Fibroblast of lung (primary cell): ENCODE data around the gene VSIG4.
"Not testable (repeated sequence)": the region's sequence is repeated elsewhere in the genome, so short reads cannot be mapped to it uniquely, and the experiment has no call there.

Experiments used
- CTCF ChIP-seq, 2 donors: IDR thresholded peaks in 1 of 2; conservative IDR thresholded peaks in 1 of 2; 1 replicate in 1 of 2; 2 replicates in 1 of 2; pipeline ENCODE4 v1.5.1; 2011 to 2012; ENCODE audit warnings: low read length in 2 of 2, control low read depth in 1 of 2, inconsistent platforms in 1 of 2, low read depth in 1 of 2, mild to moderate bottlenecking in 1 of 2
- EZH2 ChIP-seq: IDR thresholded peaks from 2 replicates; pipeline ENCODE4 v1.5.1; 2012; ENCODE audit warnings: low read length, control low read depth, mild to moderate bottlenecking; ENCODE audit errors: missing control alignments

GRCh38 chrX:65977161-65977560, 62.7 kb downstream of the VSIG4 start:
- not testable (repeated sequence) for TF ChIP-seq CTCF (conservative IDR thresholded peaks at IDR 0.05 in 1 of 2, IDR thresholded peaks at IDR 0.05 in 1 of 2; ENCODE audit: low read depth in 1 of 2, low read length in 2 of 2); EZH2
